HL-60 (cell line): ENCODE results near the gene PRICKLE2.

Source experiments
- DNase-seq, 2 experiments: peaks; one replicate each; pipeline ENCODE4 v3.0.0-alpha.2; 2010 to 2020; ENCODE audit warnings: low read depth in 1 of 2, low spot score in 1 of 2
- H3K27ac ChIP-seq: fragments of 250-450 bp; sonication (Bioruptor Pico); replicated peaks from 2 replicates; pipeline ENCODE4 v1.5.1; 2020; ENCODE audit warnings: mild to moderate bottlenecking, moderate library complexity
- H3K27me3 ChIP-seq: fragments of 250-450 bp; sonication (Bioruptor Pico); 2 replicates; pipeline ENCODE4 v1.5.1; 2021; ENCODE audit warnings: mild to moderate bottlenecking, moderate library complexity; ENCODE audit not compliant: insufficient read depth, poor library complexity, severe bottlenecking
- H3K4me3 ChIP-seq: replicated peaks from 2 replicates; pipeline ENCODE4 v1.5.1; 2011; ENCODE audit warnings: mild to moderate bottlenecking, control low read depth, low read length; ENCODE audit not compliant: insufficient read depth
- GABPA ChIP-seq: IDR thresholded peaks from 2 replicates; pipeline ENCODE4 v1.6.1; 2012; ENCODE audit warnings: low read depth
- POLR2AphosphoS5 ChIP-seq: IDR thresholded peaks from 2 replicates; pipeline ENCODE4 v1.6.1; 2012; ENCODE audit warnings: low read depth
- SPI1 ChIP-seq: IDR thresholded peaks from 2 replicates; pipeline ENCODE4 v1.6.1; 2012; ENCODE audit warnings: low read depth, mild to moderate bottlenecking, borderline replicate concordance
- TF ChIP-seq, protein P1 (sequence below): IDR thresholded peaks from 2 replicates; pipeline ENCODE4 v1.6.1; 2012; ENCODE audit warnings: low read depth; ENCODE audit not compliant: insufficient replicate concordance
- TF ChIP-seq, protein P2 (sequence below): IDR thresholded peaks from one replicate; pipeline ENCODE4 v1.5.1; 2011; ENCODE audit warnings: low read length, control low read depth, inconsistent platforms; ENCODE audit not compliant: insufficient read depth

The PRICKLE2 gene

DNA sequence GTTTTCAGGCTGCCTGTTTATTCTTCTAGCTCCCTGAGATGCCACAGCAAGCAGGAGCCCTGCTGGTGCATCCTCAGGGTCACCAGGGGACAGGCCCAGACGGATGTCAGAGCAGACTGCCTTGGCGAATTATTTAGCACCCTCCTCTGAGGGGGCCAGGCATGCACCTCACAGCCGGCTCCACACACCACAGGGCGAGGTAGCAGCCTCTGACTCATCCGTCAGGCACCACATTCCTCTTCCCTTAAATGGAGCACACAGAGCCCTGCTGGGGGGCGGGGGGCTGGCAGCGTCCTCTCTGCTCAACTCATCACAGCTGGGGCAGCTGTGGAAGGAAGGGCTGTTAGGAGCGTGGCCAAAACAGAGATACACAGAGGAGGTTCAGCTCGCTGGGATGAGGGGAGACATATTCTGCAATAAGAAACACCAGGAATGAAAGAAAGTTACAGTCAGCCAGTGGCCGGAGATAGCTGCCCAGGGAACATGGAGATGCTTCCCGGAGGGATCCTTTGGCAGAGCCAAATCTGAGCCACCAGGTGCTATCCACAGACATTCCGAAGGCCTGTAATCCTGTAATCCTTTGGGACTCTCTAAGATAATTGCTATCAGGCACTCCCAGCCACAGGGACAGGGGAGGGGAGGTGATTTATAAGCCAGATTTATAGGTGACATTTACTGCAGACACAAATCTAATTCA, 13.9 kb upstream of the PRICKLE2 start:
- Histone ChIP-seq H3K27ac (no peak overlapping the region), H3K27me3 (no peaks in the 10 kb centered on the region), H3K4me3 (no peak overlapping the region)
- DNase-seq = no peak
- TF ChIP-seq, protein P1, sequence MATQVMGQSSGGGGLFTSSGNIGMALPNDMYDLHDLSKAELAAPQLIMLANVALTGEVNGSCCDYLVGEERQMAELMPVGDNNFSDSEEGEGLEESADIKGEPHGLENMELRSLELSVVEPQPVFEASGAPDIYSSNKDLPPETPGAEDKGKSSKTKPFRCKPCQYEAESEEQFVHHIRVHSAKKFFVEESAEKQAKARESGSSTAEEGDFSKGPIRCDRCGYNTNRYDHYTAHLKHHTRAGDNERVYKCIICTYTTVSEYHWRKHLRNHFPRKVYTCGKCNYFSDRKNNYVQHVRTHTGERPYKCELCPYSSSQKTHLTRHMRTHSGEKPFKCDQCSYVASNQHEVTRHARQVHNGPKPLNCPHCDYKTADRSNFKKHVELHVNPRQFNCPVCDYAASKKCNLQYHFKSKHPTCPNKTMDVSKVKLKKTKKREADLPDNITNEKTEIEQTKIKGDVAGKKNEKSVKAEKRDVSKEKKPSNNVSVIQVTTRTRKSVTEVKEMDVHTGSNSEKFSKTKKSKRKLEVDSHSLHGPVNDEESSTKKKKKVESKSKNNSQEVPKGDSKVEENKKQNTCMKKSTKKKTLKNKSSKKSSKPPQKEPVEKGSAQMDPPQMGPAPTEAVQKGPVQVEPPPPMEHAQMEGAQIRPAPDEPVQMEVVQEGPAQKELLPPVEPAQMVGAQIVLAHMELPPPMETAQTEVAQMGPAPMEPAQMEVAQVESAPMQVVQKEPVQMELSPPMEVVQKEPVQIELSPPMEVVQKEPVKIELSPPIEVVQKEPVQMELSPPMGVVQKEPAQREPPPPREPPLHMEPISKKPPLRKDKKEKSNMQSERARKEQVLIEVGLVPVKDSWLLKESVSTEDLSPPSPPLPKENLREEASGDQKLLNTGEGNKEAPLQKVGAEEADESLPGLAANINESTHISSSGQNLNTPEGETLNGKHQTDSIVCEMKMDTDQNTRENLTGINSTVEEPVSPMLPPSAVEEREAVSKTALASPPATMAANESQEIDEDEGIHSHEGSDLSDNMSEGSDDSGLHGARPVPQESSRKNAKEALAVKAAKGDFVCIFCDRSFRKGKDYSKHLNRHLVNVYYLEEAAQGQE = no peak
- TF ChIP-seq, protein P2, sequence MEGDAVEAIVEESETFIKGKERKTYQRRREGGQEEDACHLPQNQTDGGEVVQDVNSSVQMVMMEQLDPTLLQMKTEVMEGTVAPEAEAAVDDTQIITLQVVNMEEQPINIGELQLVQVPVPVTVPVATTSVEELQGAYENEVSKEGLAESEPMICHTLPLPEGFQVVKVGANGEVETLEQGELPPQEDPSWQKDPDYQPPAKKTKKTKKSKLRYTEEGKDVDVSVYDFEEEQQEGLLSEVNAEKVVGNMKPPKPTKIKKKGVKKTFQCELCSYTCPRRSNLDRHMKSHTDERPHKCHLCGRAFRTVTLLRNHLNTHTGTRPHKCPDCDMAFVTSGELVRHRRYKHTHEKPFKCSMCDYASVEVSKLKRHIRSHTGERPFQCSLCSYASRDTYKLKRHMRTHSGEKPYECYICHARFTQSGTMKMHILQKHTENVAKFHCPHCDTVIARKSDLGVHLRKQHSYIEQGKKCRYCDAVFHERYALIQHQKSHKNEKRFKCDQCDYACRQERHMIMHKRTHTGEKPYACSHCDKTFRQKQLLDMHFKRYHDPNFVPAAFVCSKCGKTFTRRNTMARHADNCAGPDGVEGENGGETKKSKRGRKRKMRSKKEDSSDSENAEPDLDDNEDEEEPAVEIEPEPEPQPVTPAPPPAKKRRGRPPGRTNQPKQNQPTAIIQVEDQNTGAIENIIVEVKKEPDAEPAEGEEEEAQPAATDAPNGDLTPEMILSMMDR = no peak
- TF ChIP-seq GABPA (no peak), SPI1 (no peak), POLR2AphosphoS5 (no peak)

DNA sequence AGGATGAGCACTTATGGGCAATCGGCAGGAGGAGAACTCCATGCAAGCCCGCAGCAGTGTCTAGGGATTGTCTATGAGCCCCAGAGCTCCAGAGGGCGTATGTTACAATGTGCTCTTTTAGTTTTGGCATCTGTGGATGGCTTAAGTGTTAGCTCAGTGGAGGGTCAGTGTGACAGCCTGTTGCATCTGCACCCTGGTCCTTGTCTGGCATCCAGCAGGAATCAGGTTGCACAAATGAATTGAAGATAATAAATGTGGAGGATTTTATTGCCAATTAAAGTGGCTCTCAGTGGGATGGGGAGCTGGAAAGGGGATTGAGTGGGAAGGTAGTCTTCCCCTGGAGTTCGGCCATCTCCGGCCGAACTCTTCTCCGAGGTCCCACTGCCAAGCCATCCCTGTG, 11.8 kb upstream of the PRICKLE2 start:
- Histone ChIP-seq H3K27me3 (no peaks in the 10 kb centered on the region), H3K4me3 (no peak overlapping the region), H3K27ac (no peak overlapping the region)
- no peak for TF ChIP-seq SPI1
- TF ChIP-seq, protein P1 = no peak
- DNase-seq = no peak

DNA sequence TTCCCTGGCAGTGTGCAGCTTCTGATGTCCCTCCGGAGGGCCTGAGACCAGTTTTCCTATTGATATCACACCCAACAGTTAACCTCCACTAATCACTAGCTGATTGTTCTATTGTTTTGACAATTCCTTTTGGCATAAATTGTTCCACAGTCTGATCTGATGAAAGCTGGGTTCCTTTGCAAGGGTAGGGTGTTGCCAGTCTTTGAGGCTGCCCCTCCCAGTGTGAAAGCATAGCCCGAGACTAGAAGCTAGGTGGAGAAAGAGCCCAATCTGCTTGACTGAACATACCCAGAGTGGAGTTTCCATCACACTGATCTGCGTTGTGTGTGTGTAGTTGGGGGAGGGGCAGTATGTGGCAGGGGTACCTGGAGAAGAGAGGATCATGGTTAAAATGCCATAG, 10.3 kb upstream of the PRICKLE2 start:
- H3K27me3 ChIP-seq = no peaks in the 10 kb centered on the region
- no peak overlapping the region for H3K4me3 ChIP-seq
- no peak overlapping the region for H3K27ac ChIP-seq
- TF ChIP-seq SPI1 (no peak), GABPA (no peak), POLR2AphosphoS5 (no peak)
- TF ChIP-seq, protein P2 = no peak
- TF ChIP-seq, protein P1 = no peak
- DNase-seq = no peak
